ENCODE results near the gene CFAP58.

DNA sequence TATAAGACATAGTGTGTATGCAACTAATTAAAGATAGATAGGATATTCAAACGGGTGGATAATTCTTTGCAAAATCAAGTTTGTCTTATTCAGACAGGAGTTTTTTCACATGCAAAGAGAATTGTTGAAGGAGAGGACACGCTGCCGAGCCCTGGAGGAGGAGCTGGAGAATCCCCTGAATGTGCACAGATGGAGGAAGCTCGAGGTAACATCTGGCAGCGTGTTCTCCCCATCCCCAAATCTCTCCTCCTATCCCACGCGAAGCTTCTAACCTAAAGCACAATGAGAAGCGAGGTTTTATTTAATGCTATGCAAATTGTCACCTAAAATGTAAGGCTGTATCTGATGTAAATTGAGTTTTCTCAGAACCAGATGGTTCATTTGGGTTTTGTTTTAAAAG lies 50.0 kb downstream of the CFAP58 start:
- TF ChIP-seq TAF1 (IDR thresholded peaks at IDR 0.05; ENCODE audit: borderline replicate concordance, insufficient read depth, low read length) (no peak), POLR2AphosphoS5 (IDR thresholded peaks at IDR 0.05; ENCODE audit: low read depth, low read length) (no peak)
